ENCODE results near the gene ANO8. TPM values are rescaled to one million over a fixed set of nuclear protein-coding genes. Genes with fewer than 3 reads are reported as not detected.
A peak's percentile ranks its signal among the peaks of the same experiment; 100 is the strongest.
"Not testable (repeated sequence)": the region's sequence is repeated elsewhere in the genome, so short reads cannot be mapped to it uniquely, and the experiment has no call there.

Gene ANO8
- polyA plus RNA-seq, 3 donors = 0.11 to 14.1 TPM; not detected in 1

DNA sequence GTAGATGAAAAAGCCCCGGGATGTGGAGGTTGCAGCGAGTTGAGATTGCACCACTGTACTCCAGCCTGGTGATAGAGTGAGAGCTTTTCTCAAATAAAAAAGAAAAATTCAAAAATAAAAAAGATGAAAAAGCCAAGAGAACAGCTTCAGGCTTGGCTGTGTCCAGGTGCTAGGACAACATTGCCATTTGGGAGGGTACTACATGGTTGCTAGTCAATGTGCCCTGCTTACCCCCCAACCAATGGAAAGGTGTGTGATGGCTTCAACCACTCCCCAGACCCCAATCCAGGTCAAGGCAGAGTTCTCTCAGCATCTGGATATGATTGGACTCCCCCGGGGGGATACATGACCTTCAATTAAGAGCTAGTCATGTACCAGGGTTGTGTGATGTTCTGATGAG, 55.2 kb downstream of the ANO8 start:
- intact Hi-C loops (cut with micrococcal nuclease) = no loop called here
- Histone ChIP-seq H3K27me3 (ENCODE audit: control insufficient read depth in 2 of 2, insufficient read depth in 2 of 2, low read length in 2 of 2) (no peaks in the 10 kb centered on the region), H3K79me2 (ENCODE audit: insufficient read depth, low read length) (no peaks in the 10 kb centered on the region), H3K4me1 (ENCODE audit: control insufficient read depth in 1 of 2, insufficient read depth in 2 of 2, low read length in 2 of 2) (peaks cover 26 to 27% of the 10 kb centered on the region in 2 donors), H3K27ac (ENCODE audit: low read depth in 1 of 2, low read length in 2 of 2) (no peak overlapping the region), H3K36me3 (replicated peaks in 1 of 2; ENCODE audit: control insufficient read depth in 1 of 2, insufficient read depth in 2 of 2, low read length in 2 of 2) (peaks cover 36 to 58% of the 10 kb centered on the region in 2 donors), H3K9me3 (replicated peaks in 1 of 2; ENCODE audit: control insufficient read depth in 1 of 2, insufficient read depth in 1 of 2, low read length in 2 of 2) (no peaks in the 10 kb centered on the region), H4K20me1 (ENCODE audit: insufficient read depth, low read length) (peaks cover 4% of the 10 kb centered on the region), H3K9ac (ENCODE audit: insufficient read depth, low read length, poor library complexity, severe bottlenecking) (no peak overlapping the region), H3K4me3 (replicated peaks in 1 of 3; ENCODE audit: low read depth in 2 of 3, low read length in 3 of 3) (no peak overlapping the region), H2AFZ (ENCODE audit: insufficient read depth, low read depth, low read length, poor library complexity, severe bottlenecking) (no peak overlapping the region), H3K4me2 (replicated peaks; ENCODE audit: extremely low read depth, low read length, poor library complexity, severe bottlenecking) (no peak overlapping the region)
- H3K27ac Mint-ChIP-seq = no peak overlapping the region
- H3K9me3 Mint-ChIP-seq = no peaks in the 10 kb centered on the region
- no CpG with 5 or more reads among the region's 3 CpGs for WGBS (ENCODE audit: insufficient coverage)
- peaks cover 19% of the 10 kb centered on the region for H3K4me1 Mint-ChIP-seq
- H3K36me3 Mint-ChIP-seq = peaks cover 33 to 55% of the 10 kb centered on the region in 2 donors
- TF ChIP-seq, protein P1, sequence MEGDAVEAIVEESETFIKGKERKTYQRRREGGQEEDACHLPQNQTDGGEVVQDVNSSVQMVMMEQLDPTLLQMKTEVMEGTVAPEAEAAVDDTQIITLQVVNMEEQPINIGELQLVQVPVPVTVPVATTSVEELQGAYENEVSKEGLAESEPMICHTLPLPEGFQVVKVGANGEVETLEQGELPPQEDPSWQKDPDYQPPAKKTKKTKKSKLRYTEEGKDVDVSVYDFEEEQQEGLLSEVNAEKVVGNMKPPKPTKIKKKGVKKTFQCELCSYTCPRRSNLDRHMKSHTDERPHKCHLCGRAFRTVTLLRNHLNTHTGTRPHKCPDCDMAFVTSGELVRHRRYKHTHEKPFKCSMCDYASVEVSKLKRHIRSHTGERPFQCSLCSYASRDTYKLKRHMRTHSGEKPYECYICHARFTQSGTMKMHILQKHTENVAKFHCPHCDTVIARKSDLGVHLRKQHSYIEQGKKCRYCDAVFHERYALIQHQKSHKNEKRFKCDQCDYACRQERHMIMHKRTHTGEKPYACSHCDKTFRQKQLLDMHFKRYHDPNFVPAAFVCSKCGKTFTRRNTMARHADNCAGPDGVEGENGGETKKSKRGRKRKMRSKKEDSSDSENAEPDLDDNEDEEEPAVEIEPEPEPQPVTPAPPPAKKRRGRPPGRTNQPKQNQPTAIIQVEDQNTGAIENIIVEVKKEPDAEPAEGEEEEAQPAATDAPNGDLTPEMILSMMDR (IDR thresholded peaks at IDR 0.05) = no peak
- DNase-seq = no peak
- H3K4me3 Mint-ChIP-seq = no peak overlapping the region
- H3K27me3 Mint-ChIP-seq (ENCODE audit: low read depth in 3 of 3) = peaks cover 0 to 2% (median 0%) of the 10 kb centered on the region in 3 donors

DNA sequence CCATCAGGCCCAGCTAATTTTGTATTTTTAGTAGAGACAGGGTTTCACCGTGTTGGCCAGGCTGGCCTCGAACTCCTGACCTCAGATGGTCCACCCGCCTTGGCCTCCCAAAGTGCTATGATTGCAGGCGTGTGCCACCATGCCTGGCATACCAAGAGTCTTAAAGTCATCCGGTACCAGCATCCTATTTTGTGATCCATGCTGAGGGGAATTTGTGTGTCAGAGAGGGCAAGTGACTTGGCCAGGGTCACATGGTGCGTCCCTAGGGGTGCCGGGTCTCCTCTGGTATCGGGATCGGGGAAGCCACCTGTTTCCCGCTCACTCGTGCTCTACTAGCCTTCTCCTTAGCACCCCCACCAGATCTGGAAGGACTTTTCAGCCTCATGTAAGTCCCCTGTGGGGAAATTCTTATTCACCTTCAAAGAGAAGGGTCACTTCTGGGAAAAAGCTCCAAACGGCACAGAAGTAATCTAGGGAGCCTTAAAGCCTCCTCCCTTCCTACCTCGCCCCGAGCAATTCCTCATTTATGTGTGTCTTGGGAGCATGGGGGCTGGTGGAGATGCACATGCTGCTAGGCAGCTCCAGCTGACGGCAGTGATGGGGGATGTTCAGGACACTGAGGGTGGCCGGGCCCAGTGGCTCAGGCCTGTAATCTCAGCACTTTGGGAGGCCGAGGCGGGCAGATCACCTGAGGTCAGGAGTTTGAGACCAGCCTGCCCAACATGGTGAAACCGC, 59.0 kb downstream of the ANO8 start:
- no peaks in the 10 kb centered on the region for H3K79me2 ChIP-seq (ENCODE audit: insufficient read depth, low read length)
- no peak overlapping the region for H3K9ac ChIP-seq (ENCODE audit: insufficient read depth, low read length, poor library complexity, severe bottlenecking)
- H3K27ac Mint-ChIP-seq = peak overlapping the region in 1 of 7 donors; percentile 66
- no peak for DNase-seq
- no peak overlapping the region for H3K4me3 Mint-ChIP-seq
- H3K4me1 Mint-ChIP-seq = peaks cover 6% of the 10 kb centered on the region
- no peak overlapping the region for H3K4me3 ChIP-seq (replicated peaks in 1 of 3; ENCODE audit: low read depth in 2 of 3, low read length in 3 of 3)
- H2AFZ ChIP-seq (ENCODE audit: insufficient read depth, low read depth, low read length, poor library complexity, severe bottlenecking) = no peak overlapping the region
- H3K9me3 ChIP-seq (replicated peaks in 1 of 2; ENCODE audit: control insufficient read depth in 1 of 2, insufficient read depth in 1 of 2, low read length in 2 of 2) = no peaks in the 10 kb centered on the region
- H3K36me3 Mint-ChIP-seq = peaks cover 52 to 70% of the 10 kb centered on the region in 2 donors
- TF ChIP-seq, protein P1 (IDR thresholded peaks at IDR 0.05) = no peak
- no peak overlapping the region for H3K27ac ChIP-seq (ENCODE audit: low read depth in 1 of 2, low read length in 2 of 2)
- no peaks in the 10 kb centered on the region for H3K27me3 ChIP-seq (ENCODE audit: control insufficient read depth in 2 of 2, insufficient read depth in 2 of 2, low read length in 2 of 2)
- H3K4me1 ChIP-seq (ENCODE audit: control insufficient read depth in 1 of 2, insufficient read depth in 2 of 2, low read length in 2 of 2) = peaks cover 7% of the 10 kb centered on the region in 2 donors
- no peaks in the 10 kb centered on the region for H3K9me3 Mint-ChIP-seq
- peaks cover 55 to 79% of the 10 kb centered on the region in 2 donors for H3K36me3 ChIP-seq (replicated peaks in 1 of 2; ENCODE audit: control insufficient read depth in 1 of 2, insufficient read depth in 2 of 2, low read length in 2 of 2)
- H3K4me2 ChIP-seq (replicated peaks; ENCODE audit: extremely low read depth, low read length, poor library complexity, severe bottlenecking) = no peak overlapping the region
- 98% methylated on average over 9 of the region's 19 CpGs for WGBS (ENCODE audit: insufficient coverage)
- no peaks in the 10 kb centered on the region for H4K20me1 ChIP-seq (ENCODE audit: insufficient read depth, low read length)
- intact Hi-C loops (cut with micrococcal nuclease) = no loop called here
- peaks cover 0 to 2% (median 0%) of the 10 kb centered on the region in 3 donors for H3K27me3 Mint-ChIP-seq (ENCODE audit: low read depth in 3 of 3)

- no CpG with 5 or more reads among the region's 3 CpGs for WGBS (ENCODE audit: insufficient coverage)
- H3K27ac ChIP-seq (ENCODE audit: low read depth in 1 of 2, low read length in 2 of 2); H3K9me3 ChIP-seq (replicated peaks in 1 of 2; ENCODE audit: control insufficient read depth in 1 of 2, insufficient read depth in 1 of 2, low read length in 2 of 2); H3K9me3 Mint-ChIP-seq; H4K20me1 ChIP-seq (ENCODE audit: insufficient read depth, low read length); H3K27me3 Mint-ChIP-seq (ENCODE audit: low read depth in 3 of 3); H3K79me2 ChIP-seq (ENCODE audit: insufficient read depth, low read length); H3K9ac ChIP-seq (ENCODE audit: insufficient read depth, low read length, poor library complexity, severe bottlenecking); H3K27me3 ChIP-seq (ENCODE audit: control insufficient read depth in 2 of 2, insufficient read depth in 2 of 2, low read length in 2 of 2); H3K27ac Mint-ChIP-seq; H3K4me1 Mint-ChIP-seq; intact Hi-C loops (cut with micrococcal nuclease); DNase-seq; H3K4me3 ChIP-seq (replicated peaks in 1 of 3; ENCODE audit: low read depth in 2 of 3, low read length in 3 of 3); H3K4me1 ChIP-seq (ENCODE audit: control insufficient read depth in 1 of 2, insufficient read depth in 2 of 2, low read length in 2 of 2); H2AFZ ChIP-seq (ENCODE audit: insufficient read depth, low read depth, low read length, poor library complexity, severe bottlenecking); H3K4me2 ChIP-seq (replicated peaks; ENCODE audit: extremely low read depth, low read length, poor library complexity, severe bottlenecking): not testable (repeated sequence)
- peaks cover 59 to 85% of the 10 kb centered on the region in 2 donors for H3K36me3 ChIP-seq (replicated peaks in 1 of 2; ENCODE audit: control insufficient read depth in 1 of 2, insufficient read depth in 2 of 2, low read length in 2 of 2)
- H3K4me3 Mint-ChIP-seq = peak overlapping the region in 1 of 2 donors; percentile 1
- H3K36me3 Mint-ChIP-seq = peaks cover 55 to 78% of the 10 kb centered on the region in 2 donors
Observed at GRCh38 chr19:17274892-17275291, 59.8 kb downstream of the ANO8 start.

Measured in CD14-positive monocyte (primary cell).